GM12878 (cell line): ENCODE measurements around the gene SAMD9. TPM values are rescaled to one million over a fixed set of nuclear protein-coding genes. Genes with fewer than 3 reads are reported as not detected.

ENCODE experiments used
- ATAC-seq: fragments of 200-7000 bp; cut with Tn5 transposase; 3 replicates; pipeline ENCODE4 v1.9.1; 2020; ENCODE audit warnings: mild to moderate bottlenecking, moderate library complexity
- BruUV-seq: library from RNA; stranded (reverse); fragments of 400-500 nt; replicated peaks from 2 replicates; lab custom pipeline; 2021; lab: Mats Ljungman, UMichigan
- CTCF ChIA-PET: fragments of 300-600 bp; sonication (Branson Sonifier 250); formaldehyde crosslinking; extraction: SDS; loops from one replicate; lab custom pipeline; 2021; ENCODE audit warnings: inconsistent platforms; lab: Yijun Ruan, JAX
- POLR2A ChIA-PET: fragments of 350-600 bp; formaldehyde crosslinking; extraction: SDS; loops from one replicate; lab custom pipeline; 2021; ENCODE audit warnings: inconsistent platforms; lab: Charles Lee
- RAD21 ChIA-PET: fragments of 300-600 bp; sonication (Branson Sonifier 250); formaldehyde crosslinking; loops from one replicate; lab custom pipeline; 2023; ENCODE audit warnings: antibody characterized with exemption; ENCODE audit not compliant: unreplicated experiment; lab: Charles Lee
- SMC1A ChIA-PET: fragments of 300-600 bp; sonication (Branson Sonifier 250); formaldehyde crosslinking; loops from one replicate; lab custom pipeline; 2023; ENCODE audit not compliant: unreplicated experiment, uncharacterized antibody; lab: Charles Lee
- DNase-seq: peaks from one replicate; pipeline ENCODE4 v3.0.0-alpha.2; 2011; ENCODE audit warnings: low read depth, low spot score
- FAIRE-seq: peaks from 3 replicates; lab custom pipeline; 2011; peaks lifted over from hg19 to GRCh38; lab: Jason Lieb, UNC
- H2AFZ ChIP-seq: 2 replicates; pipeline ENCODE4 v1.6.0; 2011; ENCODE audit warnings: low read depth, low read length, control low read depth; ENCODE audit not compliant: control insufficient read depth
- H3K27ac ChIP-seq: 2 replicates; pipeline ENCODE4 v1.5.1; 2011; ENCODE audit warnings: control low read depth; ENCODE audit not compliant: control insufficient read depth, insufficient read depth
- H3K27me3 ChIP-seq, 2 experiments: replicated peaks in 1 of 2; 2 replicates each; pipeline versions ENCODE4 v1.6.0 to v1.6.1; 2011; ENCODE audit warnings: low read length in 1 of 2; ENCODE audit not compliant: control insufficient read depth in 2 of 2, insufficient read depth in 2 of 2
- H3K36me3 ChIP-seq, 2 experiments: 2 replicates each; pipeline ENCODE4 v1.5.1; 2011; ENCODE audit warnings: low read length in 1 of 2; ENCODE audit not compliant: control insufficient read depth in 2 of 2, insufficient read depth in 2 of 2
- H3K4me1 ChIP-seq: 2 replicates; pipeline ENCODE4 v1.6.1; 2011; ENCODE audit warnings: mild to moderate bottlenecking, low read length, moderate library complexity, mixed read lengths; ENCODE audit not compliant: control insufficient read depth, insufficient read depth
- H3K4me2 ChIP-seq: 2 replicates; pipeline ENCODE4 v1.6.0; 2011; ENCODE audit warnings: control low read depth; ENCODE audit not compliant: control insufficient read depth, insufficient read depth
- H3K4me3 ChIP-seq: fragments of 200-600 bp; sonication (generic); 2 replicates; pipeline ENCODE4 v1.5.1; 2016
- H3K79me2 ChIP-seq: 2 replicates; pipeline ENCODE4 v1.6.0; 2011; ENCODE audit warnings: low read length; ENCODE audit not compliant: control insufficient read depth, insufficient read depth
- H3K9ac ChIP-seq: 2 replicates; pipeline ENCODE4 v1.8.0; 2011; ENCODE audit warnings: low read length, control low read depth, mixed read lengths; ENCODE audit not compliant: control insufficient read depth, insufficient read depth
- H3K9me3 ChIP-seq: replicated peaks from 3 replicates; pipeline ENCODE4 v1.5.1; 2011; ENCODE audit warnings: mild to moderate bottlenecking, low read length; ENCODE audit not compliant: control insufficient read depth, insufficient read depth
- H4K20me1 ChIP-seq: 2 replicates; pipeline ENCODE4 v1.6.0; 2011; ENCODE audit not compliant: control insufficient read depth, insufficient read depth
- ATF2 ChIP-seq: IDR thresholded peaks from 2 replicates; pipeline ENCODE4 v1.6.1; 2012; ENCODE audit warnings: low read length, inconsistent platforms
- BMI1 ChIP-seq: fragments of 450-650 bp; IDR thresholded peaks from 2 replicates; pipeline ENCODE4 v1.6.1; 2016; ENCODE audit warnings: mild to moderate bottlenecking, moderate library complexity, borderline replicate concordance
- CBX3 ChIP-seq: fragments of 200-600 bp; sonication (generic); IDR thresholded peaks from 2 replicates; pipeline ENCODE4 v1.6.1; 2016; ENCODE audit warnings: low read depth, borderline replicate concordance
- CEBPZ ChIP-seq: fragments of 150-350 bp; IDR thresholded peaks from 2 replicates; pipeline ENCODE4 v1.6.1; 2016; ENCODE audit warnings: low read depth, low read length
- CHD2 ChIP-seq: IDR thresholded peaks from 2 replicates; pipeline ENCODE4 v1.6.1; 2011; ENCODE audit warnings: low read depth, low read length, improper control_type of control experiment, borderline replicate concordance
- E2F4 ChIP-seq: IDR thresholded peaks from 2 replicates; pipeline ENCODE4 v1.6.1; 2012; ENCODE audit warnings: low read depth, low read length, improper control_type of control experiment
- HDAC6 ChIP-seq: fragments of 200-600 bp; sonication (generic); IDR thresholded peaks from one replicate; pipeline ENCODE4 v1.8.0; 2017; ENCODE audit warnings: antibody characterized with exemption; ENCODE audit not compliant: unreplicated experiment
- NFYB ChIP-seq: IDR thresholded peaks from 2 replicates; pipeline ENCODE4 v1.6.1; 2011; ENCODE audit warnings: low read depth, mild to moderate bottlenecking, low read length, improper control_type of control experiment, moderate library complexity; ENCODE audit not compliant: insufficient read depth
- SKIL ChIP-seq: fragments of 450-650 bp; IDR thresholded peaks from 2 replicates; pipeline ENCODE4 v1.6.1; 2017; ENCODE audit warnings: mild to moderate bottlenecking, low read depth, inconsistent platforms; ENCODE audit not compliant: poor library complexity, severe bottlenecking
- SRF ChIP-seq, 2 experiments: IDR thresholded peaks; 2 replicates each; pipeline ENCODE4 v1.6.1; 2011; ENCODE audit warnings: low read depth in 2 of 2, low read length in 2 of 2, mild to moderate bottlenecking in 1 of 2, moderate library complexity in 1 of 2
- ZBTB11 ChIP-seq: fragments of 450-650 bp; formaldehyde crosslinking; IDR thresholded peaks from 2 replicates; pipeline ENCODE4 v1.5.0; 2022; ENCODE audit warnings: mild to moderate bottlenecking, missing genetic modification characterization
- ZNF207 ChIP-seq: fragments of 450-650 bp; IDR thresholded peaks from 2 replicates; pipeline ENCODE4 v1.6.1; 2014; ENCODE audit warnings: antibody characterized with exemption, mild to moderate bottlenecking, borderline replicate concordance
- WGBS: methylation state at CpG from one replicate; pipeline ENCODE4 v1.1.6; 2016; ENCODE audit warnings: low lambda C conversion rate; ENCODE audit not compliant: insufficient replicate concordance, insufficient coverage; ENCODE audit errors: missing lambda C conversion rate; 5-methylcytosine and 5-hydroxymethylcytosine counted together
- in situ Hi-C: fragments of 300-500 bp; cut with MboI; formaldehyde crosslinking; loops from 9 replicates; pipeline ENCODE4 v1.14.3; 2018; ENCODE audit warnings: mixed read lengths
- intact Hi-C: fragments of 100-400 bp; cut with micrococcal nuclease; formaldehyde crosslinking; loops from one replicate; pipeline ENCODE4 v1.14.2; 2022; ENCODE audit not compliant: unreplicated experiment
- polyA plus RNA-seq, 11 experiments: library from polyadenylated mRNA; depleted of rRNA in 4 of 11; unstranded in 6 of 11; stranded (reverse) in 5 of 11; fragments of >200 nt; fragmentation: Nextera tagmentation in 4 of 11; fragmentation: Illumina TruSeq in 1 of 11; extraction: Ambion mirVana in 4 of 11; extraction: Trizol in 1 of 11; gene quantifications; 1 replicate in 1 of 11; 2 replicates in 10 of 11; pipeline versions ENCODE4 v1.2.1 to v1.2.3, GENCODE V29; 2011 to 2016; ENCODE audit warnings: inconsistent platforms in 2 of 11, missing spikeins in 2 of 11, low read depth in 1 of 11
- total RNA-seq, 4 experiments: library from RNA; depleted of rRNA in 3 of 4; stranded (reverse); fragments of >200 nt in 3 of 4; fragmentation: Illumina TruSeq in 1 of 4; extraction: Trizol in 1 of 4; gene quantifications; 2 replicates each; pipeline versions ENCODE4 v1.2.1 to v1.2.3, GENCODE V29; 2013 to 2021

Gene SAMD9
- total and polyA plus RNA-seq, 10 of the 15 experiments (the other 5 are each of a cell fraction or from before 2014, with no cell fraction given), result 6.4 to 37.1 (median 15.1) TPM

GRCh38 chr7:93051660-93052059 lies 66.1 kb downstream of the SAMD9 start:
- Histone ChIP-seq H3K79me2 (no peaks in the 10 kb centered on the region), H3K9me3 (no peaks in the 10 kb centered on the region), H3K36me3 (no peaks in the 10 kb centered on the region), H3K27me3 (no peaks in the 10 kb centered on the region), H4K20me1 (no peaks in the 10 kb centered on the region), H3K4me2 (no peak overlapping the region), H3K4me1 (peaks cover 7% of the 10 kb centered on the region), H3K4me3 (no peak overlapping the region), H3K9ac (no peak overlapping the region), H2AFZ (no peak overlapping the region), H3K27ac (no peak overlapping the region)
- intact Hi-C loops (loop anchor here (10.0 kb wide), 1 partner anchor 587 kb away; no protein-coding TSS in a partner anchor), in situ Hi-C loops (loop anchor here (5.0 to 10.0 kb wide), 4 partner anchors 217 to 627 kb away; partner anchors contain the start of gene CDK6)
- POLR2A ChIA-PET, result no interaction called here
- CTCF ChIA-PET, result interaction anchor here (0.5 kb wide), 1 partner anchor 17 kb away, joined by 3 read pairs; no protein-coding TSS in a partner anchor
- no TSS peak for BruUV-seq
- 70% methylated on average over 6 of the region's 6 CpGs for WGBS
- no peak for DNase-seq
- RAD21 ChIA-PET, result no interaction called here
- ATAC-seq, result no peak
- SMC1A ChIA-PET, result no interaction called here
- no peak for FAIRE-seq
- no peak for TF ChIP-seq SRF (IDR thresholded peaks at IDR 0.05; ENCODE audit: low read depth in 2 of 2, low read length in 2 of 2)
- TF ChIP-seq E2F4, result no peak
- TF ChIP-seq ZNF207, result no peak
- no peak for TF ChIP-seq CHD2
- TF ChIP-seq SKIL, result no peak
- no peak for TF ChIP-seq CBX3
- TF ChIP-seq HDAC6, result no peak
- TF ChIP-seq ATF2, result no peak
- no peak for TF ChIP-seq BMI1
- TF ChIP-seq CEBPZ, result no peak
- no peak for TF ChIP-seq NFYB
- no peak for TF ChIP-seq ZBTB11 (CRISPR knock-in tag)
